NOMO-1 (cell line): Measurements from ENCODE around the gene CUBN.

Experiments used
- DNase-seq, 2 experiments: peaks; one replicate each; lab custom pipeline; 2025; ENCODE audit not compliant: unreplicated experiment in 2 of 2; lab: John Stamatoyannopoulos, UW

CUBN gene

DNA sequence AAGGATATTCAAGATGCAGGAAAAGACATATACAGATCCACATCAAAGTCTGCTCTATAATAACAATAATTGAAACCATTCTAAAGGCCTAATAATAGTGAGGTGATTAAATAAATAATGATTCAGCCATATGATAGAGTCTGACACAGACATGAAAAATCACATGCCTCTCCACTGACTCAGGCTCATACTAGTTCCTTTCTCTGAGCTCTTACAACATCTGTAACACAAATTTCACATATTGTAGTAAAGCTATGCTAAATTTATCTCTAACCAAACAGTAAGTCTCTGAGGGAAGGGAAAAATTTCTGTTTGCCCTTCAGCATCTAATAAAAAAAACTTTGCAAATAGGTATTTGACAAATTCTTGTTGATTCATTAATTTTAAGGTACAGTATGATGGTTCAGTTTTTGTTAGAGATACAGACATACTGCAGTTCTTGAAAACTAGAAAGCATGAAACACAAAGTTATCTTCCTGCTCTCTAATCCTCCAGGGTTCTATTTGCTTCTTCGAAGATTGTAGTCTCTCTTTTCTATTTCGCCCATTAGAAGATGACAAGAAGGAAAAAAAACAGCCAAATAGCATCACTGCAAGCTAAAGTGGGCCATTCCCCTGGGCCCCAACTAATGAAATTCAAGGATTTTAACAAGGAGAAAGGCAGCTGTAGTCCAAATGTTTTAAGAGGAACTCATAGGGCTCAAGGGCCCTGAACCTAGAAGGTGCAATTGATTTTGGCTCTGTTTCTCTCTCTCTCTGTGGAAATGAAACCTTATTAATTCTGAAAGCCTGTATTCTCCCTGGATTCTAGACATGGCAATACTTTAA lies 53.9 kb downstream of the CUBN start:
- DNase-seq = peak; percentile 47 to 92

DNA sequence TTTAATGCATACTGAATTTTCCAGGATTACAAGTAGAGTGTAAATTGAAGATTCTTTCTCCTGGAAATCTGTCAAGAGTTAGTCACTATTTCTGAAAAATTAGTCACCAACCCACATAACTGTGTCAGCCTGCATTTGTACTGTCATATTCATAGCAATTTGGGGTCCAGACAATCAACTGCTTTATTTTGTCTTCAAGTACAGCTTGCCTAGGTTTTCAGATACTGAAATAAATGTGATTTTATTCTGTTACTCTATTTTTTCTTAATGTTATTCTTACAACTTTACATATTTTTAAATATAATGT lies 55.1 kb downstream of the CUBN start:
- DNase-seq = no peak

DNA sequence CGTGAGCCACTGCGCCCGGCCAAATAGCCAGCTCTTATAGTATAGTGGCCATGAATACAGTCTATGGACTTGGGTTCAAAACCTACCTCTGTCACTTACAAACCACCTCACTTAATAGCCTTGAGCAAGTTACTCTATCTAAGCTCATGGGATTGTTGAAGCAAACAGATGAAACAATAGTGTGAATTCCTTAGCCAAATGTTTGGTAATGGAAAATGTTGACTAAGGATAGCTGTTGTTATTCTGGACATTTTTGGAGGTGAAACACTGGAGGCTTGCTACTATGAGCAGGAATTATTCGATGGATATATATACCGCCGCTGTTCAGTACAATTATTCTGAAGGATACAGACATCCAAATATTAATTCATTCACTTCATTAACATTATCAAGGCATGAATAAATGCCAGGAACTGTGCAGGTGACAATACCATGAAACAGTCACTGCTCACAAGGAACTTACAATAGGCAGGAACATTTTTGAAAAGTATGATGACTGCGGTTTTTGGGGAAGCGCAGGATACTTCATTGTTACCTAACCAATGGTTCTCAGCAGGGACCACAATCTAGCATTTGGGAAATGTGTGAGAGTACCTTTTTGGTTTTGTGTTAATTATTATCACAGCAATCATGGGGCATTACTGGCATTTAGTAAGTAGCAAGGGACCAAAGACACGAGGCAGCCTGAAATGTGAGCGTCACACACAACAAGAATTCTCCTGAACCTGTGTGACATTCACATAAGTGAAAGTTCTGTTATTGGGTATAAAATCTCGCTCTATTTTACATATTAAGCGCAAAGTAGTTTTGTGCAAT lies 55.7 kb downstream of the CUBN start:
- DNase-seq = no peak

DNA sequence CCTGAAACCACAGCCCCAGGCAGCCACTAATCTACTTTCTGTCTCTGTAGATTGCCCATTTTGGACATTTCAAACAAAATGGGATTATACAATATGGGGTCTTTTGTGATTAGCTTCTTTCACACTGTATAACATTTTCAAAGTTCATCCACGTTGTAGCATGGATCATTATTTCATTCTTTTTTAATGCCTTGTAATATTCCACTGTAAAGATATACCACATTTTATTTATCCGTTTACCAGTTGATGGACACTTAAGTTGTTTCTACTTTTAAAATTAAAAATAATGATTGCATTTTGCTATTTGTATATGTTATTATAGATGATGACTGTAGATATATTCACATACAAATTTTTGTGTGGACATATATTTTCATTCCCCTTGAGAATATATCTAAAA lies 60.7 kb downstream of the CUBN start:
- DNase-seq = no peak

DNA sequence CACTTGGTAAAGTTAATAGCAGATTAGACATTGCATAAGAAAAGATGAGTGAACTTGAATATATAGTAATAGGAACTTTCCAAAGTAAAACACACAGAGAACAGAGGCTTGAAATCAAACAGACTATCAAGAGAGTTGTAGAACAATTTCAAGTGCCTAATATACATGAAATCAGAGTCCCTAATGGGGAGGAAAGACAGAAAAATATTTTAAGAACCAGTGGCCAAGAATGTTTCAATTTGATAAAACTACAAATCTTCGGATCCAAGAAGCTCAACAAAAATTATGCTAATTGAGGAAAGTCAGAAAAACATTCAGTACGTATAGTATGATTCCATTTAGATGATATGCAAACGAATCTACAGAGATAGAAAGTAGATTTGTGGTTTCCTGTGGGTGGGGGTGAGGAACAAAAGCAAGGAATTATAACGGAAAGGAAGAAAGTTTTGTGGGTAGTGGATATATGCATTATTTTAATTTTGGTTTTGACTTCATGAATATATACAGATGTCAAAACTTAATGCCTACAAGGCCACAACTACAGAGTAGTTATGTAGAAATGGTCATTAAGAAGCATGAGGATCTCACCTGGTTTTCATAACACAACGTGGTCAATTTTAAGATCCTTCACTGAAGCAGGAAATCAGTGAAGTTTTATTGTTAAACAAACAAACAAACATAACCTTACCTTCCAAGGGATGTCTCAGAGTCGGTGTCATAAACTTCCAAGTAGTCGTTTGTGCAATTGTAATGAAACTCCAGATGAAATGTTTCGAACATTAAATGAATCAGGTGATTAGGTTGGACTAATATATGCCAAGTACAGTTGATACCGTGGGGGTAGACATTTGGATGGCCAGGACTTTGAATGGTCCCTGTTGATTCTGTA lies 62.0 kb downstream of the CUBN start:
- no peak for DNase-seq

DNA sequence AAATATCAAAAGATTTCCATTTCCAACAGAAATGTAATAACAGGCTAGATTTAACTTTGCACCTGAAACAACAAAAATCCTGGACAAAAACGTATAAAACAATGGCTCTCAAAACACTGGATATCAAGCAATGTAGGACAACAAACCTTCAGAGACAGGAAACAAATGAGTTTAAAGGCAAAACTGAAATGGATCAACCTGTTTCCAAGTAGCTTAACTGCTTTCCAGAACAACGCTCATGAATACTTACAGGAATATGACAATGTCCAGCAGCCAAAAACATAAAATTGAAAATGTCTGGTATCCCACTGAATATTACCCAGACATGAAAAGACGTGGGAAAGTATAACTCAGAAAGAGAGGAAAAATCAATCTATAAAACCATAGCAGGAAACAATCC lies 62.8 kb downstream of the CUBN start:
- DNase-seq = no peak

DNA sequence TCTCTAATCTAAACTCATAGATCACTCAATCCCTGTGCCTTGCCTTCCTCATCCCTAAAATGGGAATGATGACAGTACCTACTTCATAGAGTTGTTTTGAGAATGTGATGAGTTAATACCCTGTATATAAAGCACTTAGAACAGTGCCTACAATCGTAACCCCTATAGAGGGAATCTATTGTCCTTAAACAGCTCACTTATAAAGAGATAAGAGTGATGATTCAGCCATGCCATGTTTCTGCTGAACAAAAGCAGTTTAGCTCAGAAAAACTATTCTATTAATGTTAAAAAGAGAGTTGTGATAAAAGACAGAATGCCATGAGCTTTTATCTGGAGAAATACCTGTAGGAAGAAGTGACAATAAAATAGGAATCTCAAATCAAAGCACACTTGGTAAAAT lies 63.6 kb downstream of the CUBN start:
- DNase-seq = no peak

DNA sequence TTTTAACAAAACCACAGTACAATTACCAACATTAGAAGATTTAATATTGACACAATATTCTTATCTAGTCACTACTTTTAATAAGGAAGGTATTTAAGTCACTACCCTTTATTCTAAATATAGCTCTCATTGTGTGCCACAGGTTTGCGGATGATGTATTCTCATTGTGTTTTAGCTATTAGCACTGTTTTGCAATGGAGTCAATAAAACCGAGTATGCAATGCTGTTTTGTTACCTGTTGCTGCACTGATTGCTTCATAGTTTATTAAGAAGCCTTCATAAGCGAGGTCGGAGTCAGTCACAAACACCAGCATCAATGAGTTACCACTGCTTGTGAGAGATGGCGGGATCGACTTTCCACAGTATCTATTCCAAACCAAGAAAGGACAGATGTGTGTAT lies 64.3 kb downstream of the CUBN start:
- DNase-seq = no peak

DNA sequence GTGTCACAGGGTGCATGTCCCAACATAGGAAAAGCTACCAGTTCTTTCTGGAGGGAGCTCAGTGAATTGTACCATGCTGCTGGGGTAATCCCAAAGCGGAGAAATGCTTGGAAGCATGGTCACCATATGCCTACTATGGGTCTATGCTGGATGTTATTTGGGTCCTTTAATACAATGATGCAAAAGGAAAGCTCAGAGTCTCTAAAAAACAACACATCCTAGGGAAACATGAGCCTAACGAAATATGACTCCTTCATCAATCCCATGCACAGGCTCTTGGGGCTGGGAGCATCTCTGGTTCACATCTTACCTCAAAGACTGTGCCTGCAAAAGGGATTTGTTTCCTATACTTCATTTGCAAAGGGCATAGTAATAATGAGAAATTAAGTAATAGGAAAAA lies 65.2 kb downstream of the CUBN start:
- DNase-seq = no peak

DNA sequence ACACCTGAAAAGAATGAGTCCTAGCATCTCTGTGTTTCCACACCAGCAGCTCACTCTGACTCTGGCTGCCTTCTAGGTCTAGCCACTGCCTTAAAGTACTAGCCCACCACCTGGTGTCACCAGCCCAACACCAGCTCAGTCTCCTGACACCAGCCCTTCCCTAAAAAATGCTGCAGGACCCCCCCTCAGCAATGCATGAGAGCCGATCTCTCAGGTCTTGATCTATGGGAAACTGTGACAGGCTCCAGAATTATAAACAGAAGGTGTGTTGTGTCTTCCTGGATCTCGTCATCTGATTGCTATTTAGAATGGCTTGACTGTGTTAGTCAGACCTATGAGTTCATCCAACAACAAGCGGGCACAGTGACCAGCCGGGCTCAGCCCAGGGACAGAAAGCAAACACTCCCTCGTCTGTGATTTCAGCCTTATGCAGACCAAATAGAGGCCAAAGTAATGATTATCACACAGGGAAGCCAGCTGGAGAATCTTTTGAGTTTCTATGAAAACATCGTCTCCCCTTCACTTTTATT lies 66.6 kb downstream of the CUBN start:
- no peak for DNase-seq

DNA sequence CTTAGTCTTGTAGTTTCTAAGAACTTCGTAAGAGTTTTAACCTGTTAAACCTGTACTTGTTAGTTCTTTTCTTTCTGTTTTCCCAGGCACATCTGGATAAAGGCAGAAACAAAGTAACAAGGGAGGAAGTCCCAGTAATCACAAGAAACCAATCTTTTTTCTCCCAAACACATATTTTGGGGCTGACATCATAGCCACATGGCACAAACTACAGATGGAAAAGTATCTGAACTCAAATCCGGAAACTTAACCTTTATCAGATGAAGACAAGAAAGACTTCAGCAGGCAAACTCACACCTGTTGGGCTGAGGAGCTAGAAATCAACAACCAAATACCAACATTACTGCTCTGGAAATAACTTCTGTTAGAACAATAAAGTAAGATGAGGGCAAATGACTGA lies 67.1 kb downstream of the CUBN start:
- DNase-seq = no peak

DNA sequence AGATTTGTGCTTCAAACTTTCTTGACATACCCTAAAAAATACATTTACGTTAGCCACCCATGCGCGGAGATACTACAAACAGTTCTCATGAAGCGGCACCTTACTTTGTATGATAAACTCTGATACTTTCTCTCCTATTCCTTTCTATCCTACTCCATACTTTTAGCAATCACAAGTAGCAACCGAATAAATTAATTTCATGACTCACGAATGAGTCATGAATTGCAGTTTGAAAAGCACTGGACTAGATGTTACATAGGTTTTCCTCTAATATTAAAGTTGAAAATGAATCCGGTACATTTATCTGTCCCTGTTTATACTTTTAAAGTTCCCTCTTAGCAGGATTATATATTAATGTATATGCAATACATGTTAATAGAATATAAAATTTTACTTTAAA lies 67.6 kb downstream of the CUBN start:
- DNase-seq = no peak

DNA sequence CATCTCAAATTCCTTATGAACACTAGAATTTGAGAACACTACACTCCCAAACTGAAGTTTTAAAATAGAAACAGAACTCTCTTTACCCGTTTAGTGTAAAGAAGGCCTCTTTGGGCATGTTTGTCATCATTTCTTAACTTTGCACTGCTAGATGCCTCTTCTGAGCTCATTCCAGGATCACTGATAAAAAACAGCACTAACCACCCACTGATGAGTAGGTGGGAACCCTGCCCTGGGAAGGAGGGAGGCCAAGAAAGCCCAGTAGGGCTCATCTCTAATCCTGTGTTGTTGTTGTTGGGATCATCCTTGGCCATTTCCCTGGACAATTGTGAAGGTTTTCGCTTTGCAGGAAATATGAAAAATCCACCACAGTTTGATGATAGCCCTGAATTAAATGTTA lies 68.2 kb downstream of the CUBN start:
- no peak for DNase-seq

DNA sequence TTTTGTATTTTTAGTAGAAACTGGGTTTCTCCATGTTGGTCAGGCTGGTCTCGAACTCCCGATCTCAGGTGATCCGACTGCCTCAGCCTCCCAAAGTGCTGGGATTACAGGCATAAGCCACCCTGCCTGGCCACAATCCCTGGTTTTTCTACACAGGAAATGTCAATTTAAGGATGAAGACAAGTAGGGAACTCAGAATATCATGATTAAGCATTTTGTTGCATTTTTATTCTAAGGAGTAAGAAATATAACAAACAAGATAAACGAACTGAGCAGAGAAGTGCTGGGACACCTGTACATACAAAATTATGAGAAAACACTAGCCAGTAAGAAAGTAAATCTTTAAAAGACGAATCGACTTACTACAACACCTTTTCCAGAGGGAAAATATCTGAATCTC lies 69.3 kb downstream of the CUBN start:
- no peak for DNase-seq

DNA sequence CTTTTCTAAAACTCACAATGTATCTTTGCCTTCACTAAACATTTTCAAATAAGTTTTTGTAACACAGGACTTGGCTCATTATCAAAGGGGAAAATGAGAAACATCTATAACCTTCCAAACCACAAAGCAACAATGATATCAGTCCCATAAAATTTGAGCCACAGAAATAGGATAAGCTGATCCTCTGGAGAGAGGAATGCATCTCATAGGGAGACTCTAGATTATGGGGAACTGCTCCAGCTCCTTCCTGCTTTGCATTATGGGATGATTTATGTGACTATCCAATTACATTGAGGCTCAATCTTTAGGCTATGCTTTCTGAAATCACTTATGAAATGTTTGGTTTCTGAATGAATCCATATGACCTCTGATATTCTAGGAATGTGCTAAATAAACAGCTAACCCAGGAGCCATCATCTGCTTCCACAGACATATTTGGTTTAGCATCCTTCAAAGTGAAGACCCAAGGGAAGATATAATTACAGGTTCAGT lies 70.4 kb downstream of the CUBN start:
- DNase-seq = no peak

DNA sequence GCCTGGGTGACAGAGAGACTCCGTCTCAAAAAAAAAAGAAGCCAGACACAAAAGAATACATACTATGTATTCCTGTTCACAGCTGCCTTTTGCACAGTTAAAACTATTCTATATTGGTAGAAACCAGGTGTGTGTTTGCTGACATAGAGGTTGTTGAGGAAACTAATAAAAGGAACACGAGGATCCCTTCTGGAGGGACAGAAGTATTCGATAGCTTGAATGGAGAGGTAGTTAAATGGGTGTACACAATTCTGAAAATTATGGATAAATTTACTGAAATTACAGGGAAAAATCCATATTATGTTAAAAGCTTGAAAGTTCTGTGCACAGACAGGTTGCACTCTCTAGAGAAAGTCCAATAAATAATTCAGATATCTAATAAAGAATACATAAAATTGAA lies 71.5 kb downstream of the CUBN start:
- no peak for DNase-seq

DNA sequence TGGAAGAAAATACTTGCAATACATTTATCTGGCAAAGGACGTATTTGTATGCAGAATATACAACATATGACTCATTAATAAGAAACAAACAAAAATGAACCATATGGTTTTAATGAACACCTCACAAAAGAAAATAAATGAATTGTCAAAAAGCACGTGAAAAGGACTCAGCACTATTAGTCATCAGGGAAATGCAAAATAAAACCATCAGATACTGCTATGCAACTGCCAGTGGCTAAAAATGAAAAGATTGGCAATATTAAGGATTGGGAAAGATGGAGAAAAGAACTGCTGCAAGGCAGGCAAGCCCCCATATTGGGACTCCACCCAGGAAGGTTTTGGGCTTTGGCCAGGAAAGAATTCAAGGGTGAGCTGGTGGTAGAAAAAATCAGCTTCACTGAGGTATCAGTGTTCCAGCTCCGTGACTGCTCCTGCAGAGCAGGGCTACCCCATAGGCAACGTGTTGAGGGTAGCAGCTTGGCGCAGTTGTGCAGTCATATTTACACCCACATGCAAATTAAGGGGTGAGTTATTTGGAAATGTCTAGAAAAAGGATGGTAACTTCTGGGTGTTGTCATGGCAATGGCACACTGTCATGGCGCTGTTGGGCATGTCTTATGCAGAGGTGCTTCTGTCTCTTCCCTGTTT lies 72.7 kb downstream of the CUBN start:
- no peak for DNase-seq

DNA sequence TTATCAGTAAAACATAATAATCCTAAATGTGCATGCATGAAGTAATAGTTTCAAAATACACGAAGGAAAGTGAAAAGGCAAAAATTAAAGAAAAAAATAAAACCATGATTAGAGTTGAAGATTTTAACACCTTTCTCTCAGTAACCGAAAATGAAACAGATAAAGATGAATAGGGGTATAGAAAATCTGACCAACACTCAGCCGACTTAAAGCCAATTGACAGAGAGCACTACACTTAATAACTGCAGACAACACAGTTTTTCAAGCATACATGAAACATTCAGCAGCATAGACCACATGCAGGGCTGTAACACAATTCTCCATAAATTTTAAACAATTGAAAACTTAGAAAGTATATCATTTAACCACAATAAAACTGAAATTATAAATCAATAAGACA lies 76.1 kb downstream of the CUBN start:
- DNase-seq = no peak

DNA sequence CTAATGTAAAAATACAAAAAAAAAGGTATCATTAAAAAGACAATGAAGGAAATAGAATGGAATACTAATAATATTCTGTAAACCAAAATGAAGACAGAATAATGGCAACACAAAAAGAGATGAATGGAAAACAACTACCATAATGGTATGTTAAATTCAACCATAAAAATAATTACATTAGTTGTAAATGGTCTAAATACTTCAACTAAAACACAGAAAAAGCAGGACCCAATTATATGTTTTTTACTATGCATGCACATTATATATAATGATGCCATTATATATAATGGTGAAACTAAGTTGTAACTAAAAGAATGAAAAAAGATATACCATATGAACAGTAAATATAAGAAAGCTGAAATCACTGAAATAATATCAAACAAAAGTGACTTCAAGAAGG lies 76.5 kb downstream of the CUBN start:
- DNase-seq = no peak

DNA sequence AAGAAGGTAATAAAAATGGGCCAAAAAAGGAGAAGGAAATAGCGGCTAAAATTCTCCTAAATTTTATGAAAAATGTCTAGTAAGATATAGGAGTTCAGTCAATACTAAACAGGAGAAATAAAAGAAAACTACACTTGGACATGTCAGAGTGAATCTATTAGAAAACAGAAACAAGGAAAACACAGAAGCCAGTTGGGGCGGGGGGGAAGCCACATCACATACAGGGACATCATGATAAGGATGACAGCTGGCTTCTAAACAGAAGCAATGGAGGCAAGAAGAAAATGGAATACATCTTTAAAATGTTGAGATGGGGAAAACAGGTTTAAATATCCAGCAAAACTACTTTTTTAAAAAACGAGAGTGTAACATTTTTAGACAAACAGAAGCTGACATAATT lies 77.8 kb downstream of the CUBN start:
- DNase-seq = no peak

DNA sequence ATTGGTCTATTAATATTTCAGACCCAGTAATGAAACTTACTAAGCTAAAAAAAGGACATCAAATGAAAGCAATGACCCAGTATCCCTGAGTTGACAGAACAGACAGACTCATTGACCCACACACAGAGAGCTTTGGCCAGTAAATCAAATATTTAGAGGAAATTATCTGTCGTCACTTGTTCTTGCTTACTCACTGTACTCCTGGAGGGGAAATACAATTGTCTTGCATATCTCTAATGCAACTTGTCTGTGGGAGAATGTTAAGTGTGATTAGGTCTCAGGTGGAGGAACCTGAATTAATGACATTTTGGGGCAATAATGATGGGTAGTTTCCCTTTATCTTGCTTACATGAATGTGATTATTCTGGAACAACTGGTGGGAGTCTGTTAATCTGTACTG lies 80.4 kb downstream of the CUBN start:
- DNase-seq = no peak
